Fibroblast of the aortic adventitia (primary cell): ENCODE results near the gene CEBPG. TPM values are rescaled to one million over a fixed set of nuclear protein-coding genes. Genes with fewer than 3 reads are reported as not detected.

Experiments
- DNase-seq: peaks from one replicate; pipeline ENCODE4 v3.0.0-alpha.2; 2010; ENCODE audit warnings: low read depth
- H3K4me3 ChIP-seq: 2 replicates; pipeline ENCODE4 v1.5.1; 2011; ENCODE audit warnings: low read depth, mild to moderate bottlenecking, control low read depth, low read length, moderate library complexity
- CTCF ChIP-seq: IDR thresholded peaks from 2 replicates; pipeline ENCODE4 v1.5.1; 2011; ENCODE audit warnings: mild to moderate bottlenecking, low read length, control low read depth, inconsistent platforms; ENCODE audit not compliant: insufficient read depth
- total RNA-seq: library from RNA; depleted of rRNA; stranded (reverse); fragments of >200 nt; gene quantifications from 2 replicates; pipeline ENCODE4 v1.2.3, GENCODE V29; 2012; ENCODE audit warnings: low replicate concordance

The CEBPG gene
- total RNA-seq, 1 donor: 32.8 TPM

GRCh38 chr19:33379151-33379829 is 5.8 kb downstream of the CEBPG start:
- H3K4me3 ChIP-seq: no peak overlapping the region
- no peak for DNase-seq
- TF ChIP-seq CTCF: no peak

- H3K4me3 ChIP-seq: no peak overlapping the region
- no peak for DNase-seq
- no peak for TF ChIP-seq CTCF
These were observed 7.6 kb downstream of the CEBPG start for GRCh38 chr19:33381101-33381500.

- no peak overlapping the region for H3K4me3 ChIP-seq
- DNase-seq: no peak
- TF ChIP-seq CTCF: no peak
These were observed 8.5 kb downstream of the CEBPG start for GRCh38 chr19:33382006-33382405.

DNA sequence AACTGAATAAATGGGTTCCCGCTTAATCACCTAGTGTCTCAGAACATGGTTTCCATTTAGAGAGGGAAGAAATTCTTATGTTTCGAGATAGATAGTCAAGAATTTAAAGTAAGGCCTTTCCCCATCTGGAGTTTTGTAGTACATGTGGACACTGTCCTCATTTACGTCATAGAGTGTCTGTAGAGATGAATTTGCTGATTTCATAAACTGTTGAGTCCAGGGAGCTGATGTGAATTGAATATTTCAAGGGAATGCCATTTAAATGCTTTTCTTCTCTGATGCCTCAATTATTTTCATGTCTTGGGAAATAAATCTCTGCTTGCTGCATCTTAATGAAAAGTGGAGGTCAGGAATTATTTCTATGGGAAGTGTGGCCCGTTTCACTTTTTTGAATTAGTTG is 9.5 kb downstream of the CEBPG start:
- no peak for TF ChIP-seq CTCF
- DNase-seq: no peak
- no peak overlapping the region for H3K4me3 ChIP-seq

- no peak overlapping the region for H3K4me3 ChIP-seq
These were observed 10.3 kb downstream of the CEBPG start for GRCh38 chr19:33383720-33384292.

GRCh38 chr19:33384983-33385382 is 11.5 kb downstream of the CEBPG start:
- TF ChIP-seq CTCF: no peak
- DNase-seq: no peak
- no peak overlapping the region for H3K4me3 ChIP-seq

More at GRCh38 chr19:33383720-33384292, 10.3 kb downstream of the CEBPG start:
- no peak for TF ChIP-seq CTCF
- DNase-seq: no peak
